H1 (cell line): ENCODE results near the gene MRTO4. TPM values are rescaled to one million over a fixed set of nuclear protein-coding genes. Genes with fewer than 3 reads are reported as not detected.

ENCODE experiments used
- ASH2L ChIP-seq: fragments of 200-600, 300-600 bp; sonication (generic); IDR thresholded peaks from one replicate; pipeline ENCODE4 v1.7.1; 2017; ENCODE audit warnings: low read length
- ATF3 ChIP-seq: IDR thresholded peaks from 2 replicates; pipeline ENCODE4 v1.6.1; 2011; ENCODE audit warnings: low read depth, mild to moderate bottlenecking, low read length; ENCODE audit not compliant: insufficient read depth
- BCL11A ChIP-seq, 2 experiments: IDR thresholded peaks; one replicate each; pipeline ENCODE4 v1.6.1; 2011; ENCODE audit warnings: low read depth in 2 of 2, low read length in 2 of 2, mild to moderate bottlenecking in 2 of 2
- CREB1 ChIP-seq: IDR thresholded peaks from 2 replicates; pipeline ENCODE4 v1.6.1; 2012; ENCODE audit warnings: inconsistent platforms
- KDM5A ChIP-seq: fragments of 200-600 bp; IDR thresholded peaks from 2 replicates; pipeline ENCODE4 v1.7.1; 2012; ENCODE audit warnings: mild to moderate bottlenecking, low read length, inconsistent platforms, mixed read lengths
- POLR2A ChIP-seq, 2 experiments: IDR thresholded peaks; 1 replicate in 1 of 2; 2 replicates in 1 of 2; pipeline ENCODE4 v1.6.1; 2011; ENCODE audit warnings: low read depth in 2 of 2, low read length in 2 of 2, mild to moderate bottlenecking in 2 of 2; ENCODE audit errors: control extremely low read depth in 1 of 2
- RXRA ChIP-seq: IDR thresholded peaks from 2 replicates; pipeline ENCODE4 v1.6.1; 2011; ENCODE audit warnings: low read depth, mild to moderate bottlenecking, low read length, moderate library complexity; ENCODE audit not compliant: insufficient read depth
- TCF12 ChIP-seq: IDR thresholded peaks from 2 replicates; pipeline ENCODE4 v1.6.1; 2011; ENCODE audit warnings: low read depth, mild to moderate bottlenecking, low read length
- polyA plus RNA-seq, 7 experiments: library from polyadenylated mRNA; depleted of rRNA in 3 of 7; stranded (reverse) in 5 of 7; unstranded in 2 of 7; fragments of >200 nt in 5 of 7; fragments of 200-250 nt in 2 of 7; gene quantifications; 1 replicate in 5 of 7; 2 replicates in 1 of 7; 4 replicates in 1 of 7; pipeline versions ENCODE4 v1.2.1 to v1.2.3, GENCODE V29; 2011 to 2013; ENCODE audit warnings: missing spikeins in 2 of 7, mixed read lengths in 2 of 7
- total RNA-seq: library from RNA; stranded (reverse); fragmentation: NEBNext Ultra II Directional; extraction: Animal tissue kit (Norgen Biotek cat#: 25700); gene quantifications from 2 replicates; pipeline ENCODE4 v1.2.1, GENCODE V29; 2021

MRTO4 gene
- total and polyA plus RNA-seq, 2 of the 8 experiments (the other 6 are each of a cell fraction or from before 2014, with no cell fraction given) = 36.9 to 64.3 TPM

GRCh38 chr1:19260211-19261138, 8.9 kb downstream of the MRTO4 start (continued):
- no peak for TF ChIP-seq KDM5A
- TF ChIP-seq POLR2A (IDR thresholded peaks at IDR 0.05; ENCODE audit: control extremely low read depth in 1 of 2, low read depth in 2 of 2, low read length in 2 of 2) = no peak
- TF ChIP-seq BCL11A (IDR thresholded peaks at IDR 0.05; ENCODE audit: low read depth in 2 of 2, low read length in 2 of 2) = no peak
- no peak for TF ChIP-seq ATF3
- TF ChIP-seq TCF12 = no peak
- TF ChIP-seq RXRA = no peak
- TF ChIP-seq ASH2L = no peak
- TF ChIP-seq CREB1 = no peak
